ENCODE data around the gene SLC3A2. TPM values are rescaled to one million over a fixed set of nuclear protein-coding genes. Genes with fewer than 3 reads are reported as not detected.

Gene SLC3A2
- total and polyA plus RNA-seq, 2 donors: 69.1 to 96.6 TPM

GRCh38 chr11:62912268-62912667 is 31.6 kb downstream of the SLC3A2 start:
- peaks cover 0 to 11% of the 10 kb centered on the region in 2 donors for H3K27me3 ChIP-seq (ENCODE audit: control insufficient read depth in 2 of 2, insufficient read depth in 1 of 2, low read length in 1 of 2)
- 99% methylated on average over 3 of the region's 3 CpGs for WGBS
- DNase-seq (ENCODE audit: low read depth in 6 of 9, low spot score in 9 of 9): no peak
- no peaks in the 10 kb centered on the region for H3K36me3 ChIP-seq (ENCODE audit: control insufficient read depth in 2 of 2, insufficient read depth in 2 of 2, low read length in 1 of 2)
- no peak overlapping the region for H3K27ac ChIP-seq (ENCODE audit: low read depth in 1 of 2, low read length in 1 of 2)
- H3K4me3 ChIP-seq (ENCODE audit: low read length in 2 of 2): no peak overlapping the region
- H3K9me3 ChIP-seq (ENCODE audit: control insufficient read depth in 2 of 2, insufficient read depth in 1 of 2, low read length in 1 of 2): no peaks in the 10 kb centered on the region
- peaks cover 0 to 3% of the 10 kb centered on the region in 2 donors for H3K4me1 ChIP-seq (ENCODE audit: control insufficient read depth in 2 of 2, insufficient read depth in 2 of 2, low read length in 2 of 2)

- Histone ChIP-seq H3K4me3 (ENCODE audit: low read length in 2 of 2) (no peak overlapping the region), H3K4me1 (ENCODE audit: control insufficient read depth in 2 of 2, insufficient read depth in 2 of 2, low read length in 2 of 2) (peaks cover 0 to 3% of the 10 kb centered on the region in 2 donors), H3K27me3 (ENCODE audit: control insufficient read depth in 2 of 2, insufficient read depth in 1 of 2, low read length in 1 of 2) (peaks cover 0 to 18% of the 10 kb centered on the region in 2 donors), H3K27ac (ENCODE audit: low read depth in 1 of 2, low read length in 1 of 2) (no peak overlapping the region), H3K9me3 (ENCODE audit: control insufficient read depth in 2 of 2, insufficient read depth in 1 of 2, low read length in 1 of 2) (no peaks in the 10 kb centered on the region), H3K36me3 (ENCODE audit: control insufficient read depth in 2 of 2, insufficient read depth in 2 of 2, low read length in 1 of 2) (no peaks in the 10 kb centered on the region)
- WGBS: 93% methylated on average over 1 of the region's 1 CpG
- no peak for DNase-seq (ENCODE audit: low read depth in 6 of 9, low spot score in 9 of 9)
Observed at GRCh38 chr11:62914416-62914815, 33.7 kb downstream of the SLC3A2 start.

GRCh38 chr11:62917906-62918502 is 37.3 kb downstream of the SLC3A2 start:
- 96% methylated on average over 11 of the region's 11 CpGs for WGBS
- Histone ChIP-seq H3K4me3 (ENCODE audit: low read length in 2 of 2) (no peak overlapping the region), H3K36me3 (ENCODE audit: control insufficient read depth in 2 of 2, insufficient read depth in 2 of 2, low read length in 1 of 2) (no peaks in the 10 kb centered on the region), H3K27ac (ENCODE audit: low read depth in 1 of 2, low read length in 1 of 2) (no peak overlapping the region), H3K27me3 (ENCODE audit: control insufficient read depth in 2 of 2, insufficient read depth in 1 of 2, low read length in 1 of 2) (peaks cover 9 to 54% of the 10 kb centered on the region in 2 donors), H3K9me3 (ENCODE audit: control insufficient read depth in 2 of 2, insufficient read depth in 1 of 2, low read length in 1 of 2) (no peaks in the 10 kb centered on the region), H3K4me1 (ENCODE audit: control insufficient read depth in 2 of 2, insufficient read depth in 2 of 2, low read length in 2 of 2) (no peaks in the 10 kb centered on the region)
- DNase-seq (ENCODE audit: low read depth in 6 of 9, low spot score in 9 of 9): no peak

DNA sequence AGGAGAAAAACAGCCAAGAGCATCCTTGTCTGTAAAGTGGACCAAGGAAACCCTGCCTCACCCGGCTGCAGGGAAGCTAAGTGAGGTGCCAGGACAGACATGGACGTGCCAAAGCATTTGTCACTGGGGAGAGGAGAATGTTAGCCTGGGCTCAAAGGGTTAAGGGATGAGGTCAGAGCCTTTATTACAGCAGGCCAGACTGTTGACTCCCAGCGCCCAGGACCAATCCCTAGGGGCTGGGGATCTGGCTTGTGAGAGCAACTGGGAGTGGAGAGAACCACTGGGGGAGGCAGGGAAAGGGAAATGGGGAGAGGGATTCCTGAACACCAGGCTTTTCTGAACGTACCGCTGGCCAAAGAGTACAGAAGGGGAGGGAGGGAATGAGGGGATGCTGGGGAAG is 37.8 kb downstream of the SLC3A2 start:
- Histone ChIP-seq H3K27ac (ENCODE audit: low read depth in 1 of 2, low read length in 1 of 2) (no peak overlapping the region), H3K4me3 (ENCODE audit: low read length in 2 of 2) (no peak overlapping the region), H3K27me3 (ENCODE audit: control insufficient read depth in 2 of 2, insufficient read depth in 1 of 2, low read length in 1 of 2) (peaks cover 14 to 59% of the 10 kb centered on the region in 2 donors), H3K36me3 (ENCODE audit: control insufficient read depth in 2 of 2, insufficient read depth in 2 of 2, low read length in 1 of 2) (no peaks in the 10 kb centered on the region), H3K4me1 (ENCODE audit: control insufficient read depth in 2 of 2, insufficient read depth in 2 of 2, low read length in 2 of 2) (peaks cover 2 to 4% of the 10 kb centered on the region in 2 donors), H3K9me3 (ENCODE audit: control insufficient read depth in 2 of 2, insufficient read depth in 1 of 2, low read length in 1 of 2) (no peaks in the 10 kb centered on the region)
- WGBS: 69% methylated on average over 5 of the region's 5 CpGs
- DNase-seq (ENCODE audit: low read depth in 6 of 9, low spot score in 9 of 9): no peak

DNA sequence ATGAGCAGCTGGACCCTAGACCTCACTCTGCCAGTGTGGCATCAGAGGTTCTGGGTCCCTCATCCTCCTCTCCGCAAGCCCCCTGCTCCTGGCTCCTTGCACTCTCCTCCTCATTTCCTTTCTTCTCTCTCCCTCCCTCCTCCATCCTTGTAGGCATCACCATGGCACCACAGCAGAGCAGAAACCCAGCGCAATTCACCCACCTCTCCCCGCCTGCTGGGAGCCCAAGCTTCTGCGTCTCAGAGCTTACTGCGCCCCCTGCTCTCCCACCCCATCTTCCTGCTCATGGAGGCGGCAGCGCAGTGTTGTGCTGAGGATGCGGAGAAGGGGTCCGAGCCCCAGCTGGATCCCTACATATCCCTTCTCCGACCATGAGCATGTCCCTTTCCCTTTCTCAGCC is 38.8 kb downstream of the SLC3A2 start:
- H3K4me3 ChIP-seq (ENCODE audit: low read length in 2 of 2): no peak overlapping the region

GRCh38 chr11:62919898-62920640 is 39.4 kb downstream of the SLC3A2 start:
- DNase-seq (ENCODE audit: low read depth in 6 of 9, low spot score in 9 of 9): no peak
- H3K36me3 ChIP-seq (ENCODE audit: control insufficient read depth in 2 of 2, insufficient read depth in 2 of 2, low read length in 1 of 2): no peaks in the 10 kb centered on the region
- peaks cover 3 to 8% of the 10 kb centered on the region in 2 donors for H3K4me1 ChIP-seq (ENCODE audit: control insufficient read depth in 2 of 2, insufficient read depth in 2 of 2, low read length in 2 of 2)
- H3K27ac ChIP-seq (ENCODE audit: low read depth in 1 of 2, low read length in 1 of 2): no peak overlapping the region
- no peak overlapping the region for H3K4me3 ChIP-seq (ENCODE audit: low read length in 2 of 2)
- WGBS: 85% methylated on average over 11 of the region's 11 CpGs
- peaks cover 23 to 74% of the 10 kb centered on the region in 2 donors for H3K27me3 ChIP-seq (ENCODE audit: control insufficient read depth in 2 of 2, insufficient read depth in 1 of 2, low read length in 1 of 2)
- H3K9me3 ChIP-seq (ENCODE audit: control insufficient read depth in 2 of 2, insufficient read depth in 1 of 2, low read length in 1 of 2): no peaks in the 10 kb centered on the region

More for the DNA sequence above, 38.8 kb downstream of the SLC3A2 start:
- no peak overlapping the region for H3K27ac ChIP-seq (ENCODE audit: low read depth in 1 of 2, low read length in 1 of 2)
- H3K9me3 ChIP-seq (ENCODE audit: control insufficient read depth in 2 of 2, insufficient read depth in 1 of 2, low read length in 1 of 2): no peaks in the 10 kb centered on the region
- peaks cover 23 to 68% of the 10 kb centered on the region in 2 donors for H3K27me3 ChIP-seq (ENCODE audit: control insufficient read depth in 2 of 2, insufficient read depth in 1 of 2, low read length in 1 of 2)
- no peaks in the 10 kb centered on the region for H3K36me3 ChIP-seq (ENCODE audit: control insufficient read depth in 2 of 2, insufficient read depth in 2 of 2, low read length in 1 of 2)
- DNase-seq (ENCODE audit: low read depth in 6 of 9, low spot score in 9 of 9): no peak
- 95% methylated on average over 10 of the region's 10 CpGs for whole genome bisulfite sequencing
- H3K4me1 ChIP-seq (ENCODE audit: control insufficient read depth in 2 of 2, insufficient read depth in 2 of 2, low read length in 2 of 2): peaks cover 3 to 8% of the 10 kb centered on the region in 2 donors

- Histone ChIP-seq H3K4me3 (ENCODE audit: low read length in 2 of 2) (no peak within 1 kb of the TSS), H3K9me3 (ENCODE audit: control insufficient read depth in 2 of 2, insufficient read depth in 1 of 2, low read length in 1 of 2) (no peaks in the 10 kb centered on the region), H3K4me1 (ENCODE audit: control insufficient read depth in 2 of 2, insufficient read depth in 2 of 2, low read length in 2 of 2) (peaks cover 3 to 9% of the 10 kb centered on the region in 2 donors), H3K36me3 (ENCODE audit: control insufficient read depth in 2 of 2, insufficient read depth in 2 of 2, low read length in 1 of 2) (no peaks in the 10 kb centered on the region), H3K27ac (ENCODE audit: low read depth in 1 of 2, low read length in 1 of 2) (no peak within 1 kb of the TSS), H3K27me3 (ENCODE audit: control insufficient read depth in 2 of 2, insufficient read depth in 1 of 2, low read length in 1 of 2) (peaks cover 33 to 85% of the 10 kb centered on the region in 2 donors)
- DNase-seq (ENCODE audit: low read depth in 6 of 9, low spot score in 9 of 9): no peak
- WGBS: 53% methylated on average over 9 of the region's 9 CpGs
Observed at GRCh38 chr11:62921201-62921572, 40.5 kb downstream of the SLC3A2 start, which contains the start of gene CHRM1. CHRM1 (minus strand) TSS chr11:62921363; CDS start chr11:62911100, 10,263 bp downstream.

- Histone ChIP-seq H3K36me3 (ENCODE audit: control insufficient read depth in 2 of 2, insufficient read depth in 2 of 2, low read length in 1 of 2) (no peaks in the 10 kb centered on the region), H3K4me1 (ENCODE audit: control insufficient read depth in 2 of 2, insufficient read depth in 2 of 2, low read length in 2 of 2) (peaks cover 3 to 13% of the 10 kb centered on the region in 2 donors), H3K27ac (ENCODE audit: low read depth in 1 of 2, low read length in 1 of 2) (no peak overlapping the region), H3K9me3 (ENCODE audit: control insufficient read depth in 2 of 2, insufficient read depth in 1 of 2, low read length in 1 of 2) (no peaks in the 10 kb centered on the region), H3K27me3 (ENCODE audit: control insufficient read depth in 2 of 2, insufficient read depth in 1 of 2, low read length in 1 of 2) (peaks cover 38 to 90% of the 10 kb centered on the region in 2 donors), H3K4me3 (ENCODE audit: low read length in 2 of 2) (no peak overlapping the region)
- WGBS: 71% methylated on average over 19 of the region's 19 CpGs
- no peak for DNase-seq (ENCODE audit: low read depth in 6 of 9, low spot score in 9 of 9)
Observed at GRCh38 chr11:62921573-62922188, 41.0 kb downstream of the SLC3A2 start.

- no peak overlapping the region for H3K4me3 ChIP-seq (ENCODE audit: low read length in 2 of 2)
- no peak overlapping the region for H3K27ac ChIP-seq (ENCODE audit: low read depth in 1 of 2, low read length in 1 of 2)
- peaks cover 3 to 13% of the 10 kb centered on the region in 2 donors for H3K4me1 ChIP-seq (ENCODE audit: control insufficient read depth in 2 of 2, insufficient read depth in 2 of 2, low read length in 2 of 2)
- H3K36me3 ChIP-seq (ENCODE audit: control insufficient read depth in 2 of 2, insufficient read depth in 2 of 2, low read length in 1 of 2): no peaks in the 10 kb centered on the region
- peaks cover 43 to 93% of the 10 kb centered on the region in 2 donors for H3K27me3 ChIP-seq (ENCODE audit: control insufficient read depth in 2 of 2, insufficient read depth in 1 of 2, low read length in 1 of 2)
- 74% methylated on average over 4 of the region's 4 CpGs for WGBS
- DNase-seq (ENCODE audit: low read depth in 6 of 9, low spot score in 9 of 9): no peak
- H3K9me3 ChIP-seq (ENCODE audit: control insufficient read depth in 2 of 2, insufficient read depth in 1 of 2, low read length in 1 of 2): no peaks in the 10 kb centered on the region
Observed at GRCh38 chr11:62922189-62922589, 41.5 kb downstream of the SLC3A2 start.

Measured in thymus (tissue), 11 donors.